IPS-18c (cell line): ENCODE measurements around the gene PPP1R3E.

ENCODE experiments used
- H3K4me3 ChIP-seq: 2 replicates; pipeline ENCODE4 v1.7.0; 2013; ENCODE audit warnings: low read depth, mild to moderate bottlenecking, low read length, moderate library complexity; ENCODE audit not compliant: insufficient read depth
- H3K9me3 ChIP-seq: one replicate; pipeline ENCODE4 v1.6.1; 2013; ENCODE audit warnings: mild to moderate bottlenecking, low read length, moderate library complexity; ENCODE audit not compliant: control insufficient read depth, insufficient read depth

The PPP1R3E gene

GRCh38 chr14:23324993-23325392 lies 22.3 kb upstream of the PPP1R3E start:
- Histone ChIP-seq H3K4me3 (no peak overlapping the region), H3K9me3 (no peaks in the 10 kb centered on the region)

DNA sequence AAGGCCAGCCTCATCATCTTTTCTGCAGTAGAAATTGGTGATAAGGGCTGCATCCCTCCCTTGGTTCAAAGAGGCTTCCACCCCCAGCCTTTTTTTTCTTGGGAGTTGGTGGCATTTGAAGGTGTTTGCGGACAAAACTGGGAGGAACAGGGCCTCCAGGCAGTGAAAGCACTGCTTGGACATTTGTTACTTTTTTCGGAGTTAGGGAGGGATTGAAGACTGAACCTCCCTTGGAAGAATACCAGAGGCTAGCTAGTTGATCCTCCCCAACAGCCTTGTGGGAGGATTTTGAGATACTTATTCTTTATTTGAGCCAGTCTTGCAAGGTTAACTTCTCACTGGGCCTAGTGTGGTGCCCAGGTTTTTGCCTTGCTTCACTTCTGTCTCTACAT lies 21.8 kb upstream of the PPP1R3E start:
- no peak overlapping the region for H3K4me3 ChIP-seq
- no peaks in the 10 kb centered on the region for H3K9me3 ChIP-seq

DNA sequence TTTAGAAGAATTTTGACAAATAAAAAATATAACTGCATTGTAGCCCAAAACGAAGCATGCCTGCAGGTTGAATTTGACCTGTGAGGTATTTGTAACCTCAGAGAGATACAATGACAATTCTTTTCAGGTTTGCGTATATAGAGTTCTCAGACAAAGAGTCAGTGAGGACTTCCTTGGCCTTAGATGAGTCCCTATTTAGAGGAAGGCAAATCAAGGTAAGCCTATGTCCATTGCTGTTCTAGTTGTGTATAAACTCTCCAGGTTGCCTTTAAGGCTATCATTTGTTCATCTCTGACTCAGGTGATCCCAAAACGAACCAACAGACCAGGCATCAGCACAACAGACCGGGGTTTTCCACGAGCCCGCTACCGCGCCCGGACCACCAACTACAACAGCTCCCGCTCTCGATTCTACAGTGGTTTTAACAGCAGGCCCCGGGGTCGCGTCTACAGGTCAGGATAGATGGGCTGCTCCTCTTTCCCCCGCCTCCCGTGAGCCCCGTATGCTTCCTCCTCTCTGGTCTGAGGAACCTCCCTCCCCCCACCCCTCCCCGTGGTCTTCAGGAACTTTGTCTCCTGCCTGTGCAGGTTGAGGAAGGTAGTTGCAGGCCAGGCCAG lies 21.3 kb upstream of the PPP1R3E start:
- Histone ChIP-seq H3K4me3 (no peak overlapping the region), H3K9me3 (no peaks in the 10 kb centered on the region)

GRCh38 chr14:23322568-23323517 lies 20.2 kb upstream of the PPP1R3E start:
- H3K9me3 ChIP-seq, result no peaks in the 10 kb centered on the region
- H3K4me3 ChIP-seq, result peak overlapping the region; percentile 94

DNA sequence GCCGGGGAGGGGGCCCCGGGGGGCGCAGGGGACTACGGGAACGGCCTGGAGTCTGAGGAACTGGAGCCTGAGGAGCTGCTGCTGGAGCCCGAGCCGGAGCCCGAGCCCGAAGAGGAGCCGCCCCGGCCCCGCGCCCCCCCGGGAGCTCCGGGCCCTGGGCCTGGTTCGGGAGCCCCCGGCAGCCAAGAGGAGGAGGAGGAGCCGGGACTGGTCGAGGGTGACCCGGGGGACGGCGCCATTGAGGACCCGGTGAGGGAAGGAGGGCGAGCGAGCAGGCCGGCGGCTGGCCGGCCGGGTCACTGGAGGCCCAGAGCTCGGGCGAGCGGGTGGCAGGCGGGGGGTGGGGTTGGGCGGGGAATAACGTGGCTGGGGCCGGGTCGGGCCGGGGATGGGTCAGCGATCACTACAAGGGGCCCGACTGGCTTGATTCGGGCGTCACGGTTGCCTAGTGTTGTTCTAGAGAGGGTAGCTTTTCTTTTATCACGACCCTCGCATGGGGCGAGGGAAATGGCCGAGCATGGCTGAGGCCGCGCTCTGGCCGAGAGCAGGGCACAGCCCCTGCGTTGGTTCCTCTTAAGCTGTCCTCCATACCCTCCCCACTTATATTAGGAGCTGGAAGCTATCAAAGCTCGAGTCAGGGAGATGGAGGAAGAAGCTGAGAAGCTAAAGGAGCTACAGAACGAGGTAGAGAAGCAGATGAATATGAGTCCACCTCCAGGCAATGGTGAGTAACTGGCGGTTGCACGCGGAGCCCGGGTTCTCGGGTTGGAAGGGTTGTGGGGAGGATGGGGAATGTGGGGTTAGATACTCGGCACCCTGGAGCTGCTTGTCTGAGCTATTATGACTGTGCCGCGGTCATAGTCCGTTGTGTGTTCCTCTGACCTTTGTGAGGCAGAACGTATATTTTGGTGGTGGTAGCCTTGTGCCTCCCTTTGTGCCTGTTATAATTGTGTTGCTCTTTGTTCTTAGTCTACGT lies 19.2 kb upstream of the PPP1R3E start:
- Histone ChIP-seq H3K9me3 (no peaks in the 10 kb centered on the region), H3K4me3 (peak overlapping the region; percentile 94)

GRCh38 chr14:23320584-23321571 lies 18.2 kb upstream of the PPP1R3E start, which contains the start of gene PABPN1:
Gene PABPN1 (plus strand): TSS chr14:23321457. CDS start chr14:23321470, 13 bp downstream.
- Histone ChIP-seq H3K4me3 (peak within 1 kb of the TSS; percentile 94), H3K9me3 (no peaks in the 10 kb centered on the region)

DNA sequence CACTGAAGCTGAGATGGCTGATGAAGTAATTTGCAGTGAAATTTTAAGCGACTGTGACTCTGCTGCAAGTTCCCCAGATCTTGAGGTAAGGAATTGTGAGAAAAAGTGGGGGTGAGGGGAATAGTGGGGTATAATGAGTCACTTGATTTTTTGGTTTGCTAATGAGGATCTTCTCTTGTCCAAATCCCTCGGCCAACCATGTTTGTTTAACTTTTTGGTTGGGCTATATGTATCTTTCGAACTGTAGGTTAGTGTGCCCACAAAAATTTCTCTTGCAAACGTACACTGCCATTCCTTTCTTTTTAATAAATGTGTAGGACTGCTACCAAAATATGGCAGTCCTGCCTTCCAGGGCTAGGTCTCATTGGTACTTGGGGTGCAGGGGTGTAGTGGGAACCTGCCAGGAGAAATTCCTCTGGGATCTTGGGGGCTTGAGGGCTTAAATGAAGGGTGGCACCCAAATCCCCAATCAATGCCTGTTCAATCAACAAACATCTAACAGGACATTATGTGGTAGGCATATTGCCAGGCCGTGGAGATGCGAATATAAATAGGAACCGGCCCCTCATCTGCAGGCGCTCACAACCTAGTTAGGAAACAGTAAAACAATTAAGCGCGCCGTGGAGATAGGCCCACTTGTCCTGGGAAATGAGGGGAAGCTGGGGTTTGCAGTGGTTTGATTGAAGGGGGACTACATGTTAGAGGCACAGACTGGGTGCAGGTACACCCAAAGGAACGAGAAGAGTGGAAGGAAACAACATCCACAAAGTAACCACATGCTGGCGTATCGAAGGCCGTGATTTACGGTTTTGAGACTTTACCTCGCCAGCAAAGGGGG lies 17.3 kb upstream of the PPP1R3E start:
- peak overlapping the region; percentile 59 for H3K4me3 ChIP-seq

GRCh38 chr14:23316300-23316699 lies 13.6 kb upstream of the PPP1R3E start:
- Histone ChIP-seq H3K9me3 (no peaks in the 10 kb centered on the region), H3K4me3 (no peak overlapping the region)

More for the DNA sequence above, 17.3 kb upstream of the PPP1R3E start:
- no peaks in the 10 kb centered on the region for H3K9me3 ChIP-seq

DNA sequence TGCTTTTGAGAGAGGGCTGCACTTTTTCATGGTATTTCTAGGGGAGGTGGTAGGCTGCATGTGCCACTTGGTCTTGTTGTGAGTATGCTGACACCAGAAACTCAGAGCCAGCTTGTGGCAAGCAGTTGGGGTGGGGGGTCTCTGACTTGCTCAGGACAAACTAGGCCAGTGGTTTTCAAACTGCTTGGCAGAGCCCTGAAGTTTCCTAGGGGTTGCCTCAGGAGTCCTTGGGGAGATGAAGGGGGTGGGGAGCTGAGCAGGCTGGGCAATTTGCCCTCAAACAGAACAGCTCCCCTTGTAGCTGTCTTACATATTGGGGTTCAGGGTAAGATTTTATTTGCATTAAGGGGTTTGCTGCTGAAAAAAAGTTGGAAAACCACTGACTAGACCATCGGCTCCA lies 7.9 kb upstream of the PPP1R3E start:
- H3K9me3 ChIP-seq, result no peaks in the 10 kb centered on the region
- no peak overlapping the region for H3K4me3 ChIP-seq

DNA sequence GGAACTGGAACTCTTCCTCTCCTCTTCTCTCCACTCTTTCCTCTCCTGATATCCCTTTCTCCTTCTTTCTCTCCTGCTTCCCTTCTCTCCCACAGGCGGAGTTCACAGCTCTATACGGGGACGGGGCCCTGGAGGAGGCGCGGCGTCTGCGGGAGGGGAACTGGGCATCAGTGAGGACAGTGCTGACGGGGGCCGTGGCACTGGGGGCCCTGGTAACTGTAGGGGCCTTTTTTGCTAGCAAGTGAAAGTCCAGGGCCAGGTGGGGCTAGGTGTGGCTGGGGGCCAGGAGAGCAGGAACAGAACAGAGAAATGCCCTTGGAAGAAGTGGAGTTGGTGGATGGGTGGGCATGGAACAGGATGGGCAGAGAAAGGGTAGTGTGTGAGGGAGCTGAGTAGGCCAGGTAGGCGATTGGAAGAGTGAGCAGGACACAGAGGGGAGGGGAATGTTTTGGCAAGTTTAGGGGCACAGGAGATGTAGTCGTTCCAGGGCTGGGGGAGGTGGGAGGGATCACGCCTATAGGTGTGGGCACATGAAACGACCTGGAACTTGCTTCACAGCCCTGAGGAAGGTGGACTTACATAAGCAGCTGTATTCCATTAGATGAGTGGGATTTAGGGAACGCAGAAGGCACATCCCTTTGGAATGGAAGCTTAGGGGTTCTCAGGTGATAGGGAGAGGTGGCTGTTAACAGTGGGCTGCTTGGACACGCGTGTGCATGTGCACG lies 6.2 kb upstream of the PPP1R3E start:
- no peak overlapping the region for H3K4me3 ChIP-seq
- no peaks in the 10 kb centered on the region for H3K9me3 ChIP-seq

GRCh38 chr14:23307687-23308644 lies 5.3 kb upstream of the PPP1R3E start:
- Histone ChIP-seq H3K9me3 (no peaks in the 10 kb centered on the region), H3K4me3 (peak overlapping the region; percentile 90)

GRCh38 chr14:23307146-23307530 lies 4.5 kb upstream of the PPP1R3E start:
- H3K4me3 ChIP-seq, result peak overlapping the region; percentile 90
- no peaks in the 10 kb centered on the region for H3K9me3 ChIP-seq

DNA sequence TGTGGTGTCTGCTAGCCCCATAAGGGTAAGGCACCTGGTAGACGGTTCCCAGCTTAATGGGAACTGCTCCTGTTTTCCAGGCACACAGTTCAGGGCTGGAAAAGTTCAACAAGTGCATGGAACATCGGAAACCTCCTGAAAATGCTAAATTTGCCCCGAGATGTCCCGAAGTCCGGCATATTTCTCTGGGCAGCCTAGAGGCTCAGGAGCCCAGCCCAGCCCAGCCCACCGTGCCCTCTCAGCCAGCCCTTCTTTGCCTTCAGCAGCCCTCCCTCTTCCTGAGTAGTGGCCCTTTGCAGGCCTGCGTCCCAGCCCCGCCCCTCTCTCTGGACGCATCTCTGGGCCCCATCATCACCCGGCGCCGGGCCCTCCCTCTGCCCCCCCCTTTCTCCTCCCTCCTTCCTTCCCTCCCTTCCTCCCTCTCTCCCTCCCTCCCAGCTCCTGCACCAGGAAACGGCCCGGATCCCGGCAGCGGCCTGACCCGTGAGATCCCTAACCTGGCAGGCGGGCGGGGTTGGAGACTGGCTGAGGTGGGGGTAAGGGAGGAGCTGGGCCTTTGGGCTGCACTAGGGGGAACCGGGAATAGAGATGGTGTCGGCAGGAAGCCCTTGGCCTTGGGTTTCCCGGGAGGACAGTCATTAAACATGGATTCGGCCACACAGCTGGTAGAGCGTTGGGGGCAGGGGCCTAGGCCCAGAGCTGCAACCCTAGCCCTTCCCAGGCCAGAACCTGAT lies 3.9 kb upstream of the PPP1R3E start, which contains the start of gene BCL2L2:
BCL2L2 (plus strand) TSS at position 422 of the 734 bp plus-strand sequence. CDS start 935 bp downstream, outside the sequence.
- peak within 1 kb of the TSS; percentile 90 for H3K4me3 ChIP-seq

More for the DNA sequence above, 3.9 kb upstream of the PPP1R3E start, which contains the start of gene BCL2L2:
- no peaks in the 10 kb centered on the region for H3K9me3 ChIP-seq
